ENCODE results near the gene HSD17B8. TPM values are rescaled to one million over a fixed set of nuclear protein-coding genes. Genes with fewer than 3 reads are reported as not detected.
"Not testable (repeated sequence)": the region's sequence is repeated elsewhere in the genome, so short reads cannot be mapped to it uniquely, and the experiment has no call there.

The HSD17B8 gene
- polyA plus RNA-seq, 3 donors, result 5.7 to 51.7 (median 14.4) TPM

DNA sequence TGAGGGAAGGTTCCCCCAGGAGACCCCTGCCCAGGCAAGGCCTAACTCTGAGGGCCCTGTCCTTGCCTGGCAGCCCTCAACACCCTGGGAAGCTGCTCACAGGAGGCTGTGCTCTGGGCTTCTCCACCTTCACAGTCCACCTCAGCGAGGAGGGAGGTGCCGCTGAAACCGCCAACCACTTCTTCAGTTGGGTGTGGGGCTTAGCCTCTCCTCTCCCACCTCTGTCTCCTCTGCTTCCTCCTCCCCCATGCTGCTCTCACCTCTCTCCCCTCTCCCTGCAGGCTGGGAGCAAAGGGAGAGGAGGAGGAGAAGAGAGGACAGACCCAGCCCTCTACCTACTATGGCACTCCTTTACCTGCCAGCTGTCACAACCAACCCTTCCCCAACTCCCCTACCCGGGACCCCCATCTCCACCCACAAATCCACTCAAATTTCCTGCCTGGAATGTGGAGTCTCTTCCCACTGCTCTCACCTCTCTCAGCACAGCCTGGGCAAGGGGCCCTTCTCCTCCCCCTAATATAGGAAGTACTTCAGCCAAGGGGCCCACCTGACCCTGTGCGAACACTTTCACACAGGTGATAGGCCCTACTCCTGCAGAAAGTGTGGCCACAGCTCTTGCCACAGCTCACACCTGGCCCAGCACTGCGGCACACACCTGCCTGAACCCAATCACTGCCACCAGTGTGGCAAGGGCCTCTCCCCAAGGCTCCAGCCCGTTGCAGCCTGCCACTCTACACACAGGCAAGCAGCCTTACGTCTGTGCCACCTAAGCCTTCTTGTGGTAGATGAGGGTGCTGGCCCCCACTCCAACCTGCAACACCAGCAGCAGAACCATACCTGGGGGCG is 11.0 kb downstream of the HSD17B8 start:
- 74 to 86% (median 78%) methylated on average over 9 of the region's 9 CpGs for WGBS, 3 donors
- no peak overlapping the region for H3K27ac ChIP-seq (ENCODE audit: low read depth, low read length)

DNA sequence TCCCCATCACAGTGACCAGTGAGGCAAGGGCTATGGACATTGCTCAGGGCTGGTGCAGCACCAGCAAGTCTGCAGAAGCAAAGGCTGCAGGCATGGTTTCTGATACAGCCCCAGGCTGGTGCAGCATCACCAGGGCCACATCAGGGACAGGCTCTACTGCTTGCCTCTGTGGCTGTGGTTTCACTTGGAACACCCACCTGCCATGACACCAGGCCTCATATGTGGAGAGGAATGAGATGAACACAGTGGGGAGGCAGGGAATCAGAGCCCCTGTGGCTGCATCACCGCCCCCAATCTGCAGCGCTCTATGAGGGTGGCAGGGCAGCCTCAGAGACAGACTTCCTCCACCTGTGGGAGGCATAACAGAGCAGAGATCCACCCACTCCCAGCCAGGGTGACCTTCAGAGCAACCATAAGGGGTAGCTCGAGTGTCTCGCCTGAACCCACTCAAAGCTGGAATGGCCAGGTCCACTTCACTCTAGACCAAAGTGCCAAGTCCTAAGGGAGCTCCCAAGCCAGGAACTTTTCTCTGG is 11.7 kb downstream of the HSD17B8 start:
- 93 to 97% (median 94%) methylated on average over 4 of the region's 4 CpGs for WGBS, 3 donors
- H3K27ac ChIP-seq (ENCODE audit: low read depth, low read length), result no peak overlapping the region

DNA sequence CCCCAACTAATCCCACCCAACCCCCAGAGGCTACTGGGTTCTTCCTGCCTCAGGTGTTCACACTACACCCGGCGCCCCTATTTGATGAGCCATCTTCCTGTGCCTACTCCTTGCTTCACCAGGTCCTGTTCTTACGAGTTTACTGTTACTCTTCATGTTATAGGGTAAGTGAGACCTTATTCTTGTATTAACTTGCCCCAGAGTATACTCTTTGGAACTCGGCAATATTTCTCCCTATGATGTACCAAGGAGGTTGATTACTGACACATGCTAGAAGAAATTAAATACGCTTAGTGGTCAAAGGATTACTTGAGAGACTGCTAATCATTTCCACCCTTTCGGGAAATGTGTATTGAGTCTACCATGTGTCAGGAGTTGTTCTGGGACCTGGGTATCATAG is 12.8 kb downstream of the HSD17B8 start:
- WGBS, 3 donors, result 80 to 91% (median 88%) methylated on average over 6 of the region's 6 CpGs
- no peak overlapping the region for H3K27ac ChIP-seq (ENCODE audit: low read depth, low read length)

DNA sequence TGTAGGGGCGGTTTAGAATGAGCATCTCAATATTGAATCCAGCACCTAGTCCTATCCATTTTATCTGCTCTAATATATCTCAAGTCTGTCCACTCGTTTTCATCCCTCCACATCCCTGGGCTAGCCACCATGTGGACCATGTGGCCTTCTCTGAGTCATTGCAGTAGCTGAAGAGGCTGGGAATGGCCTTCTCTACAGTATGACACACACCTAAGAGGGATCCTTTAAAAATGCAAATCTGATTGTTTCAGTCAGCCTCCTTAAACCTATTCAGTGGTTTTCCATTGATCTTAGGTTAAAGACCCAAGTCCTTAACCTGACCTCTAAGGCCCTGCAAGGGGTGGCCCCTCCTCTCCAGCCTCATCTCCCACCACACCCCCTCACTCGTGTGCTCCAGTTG is 13.2 kb downstream of the HSD17B8 start:
- H3K27ac ChIP-seq (ENCODE audit: low read depth, low read length), result no peak overlapping the region
- WGBS, 3 donors, result 62 to 68% (median 67%) methylated on average over 3 of the region's 3 CpGs

DNA sequence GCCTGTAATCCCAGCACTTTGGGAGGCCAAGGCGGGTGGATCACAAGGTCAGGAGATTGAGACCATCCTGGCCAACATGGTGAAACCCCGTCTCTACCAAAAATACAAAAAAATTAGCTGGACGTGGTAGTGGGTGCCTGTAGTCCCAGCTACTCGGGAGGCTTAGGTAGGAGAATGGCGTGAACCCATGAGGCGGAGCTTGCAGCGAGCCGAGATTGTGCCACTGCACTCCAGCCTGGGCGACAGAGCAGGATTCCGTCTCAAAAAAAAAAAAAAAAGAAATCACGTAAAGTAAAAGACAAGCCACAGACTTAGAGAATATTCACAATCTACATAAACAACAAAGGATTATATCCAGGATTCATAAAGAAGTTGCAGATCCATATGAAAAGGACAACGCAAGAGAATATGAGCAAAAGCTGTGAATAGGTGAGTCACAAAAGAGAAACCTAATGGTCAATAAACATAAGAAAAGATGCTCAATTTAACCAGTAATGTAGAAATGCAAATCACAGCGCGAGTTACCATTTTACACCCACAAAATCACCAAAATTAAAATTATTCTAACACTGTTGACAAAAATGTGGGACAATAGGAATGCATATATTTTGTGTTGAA is 22.2 kb downstream of the HSD17B8 start:
- 43 to 53% (median 48%) methylated on average over 12 to 14 of the region's 14 CpGs for WGBS, 3 donors
- H3K27ac ChIP-seq (ENCODE audit: low read depth, low read length), result not testable (repeated sequence)

DNA sequence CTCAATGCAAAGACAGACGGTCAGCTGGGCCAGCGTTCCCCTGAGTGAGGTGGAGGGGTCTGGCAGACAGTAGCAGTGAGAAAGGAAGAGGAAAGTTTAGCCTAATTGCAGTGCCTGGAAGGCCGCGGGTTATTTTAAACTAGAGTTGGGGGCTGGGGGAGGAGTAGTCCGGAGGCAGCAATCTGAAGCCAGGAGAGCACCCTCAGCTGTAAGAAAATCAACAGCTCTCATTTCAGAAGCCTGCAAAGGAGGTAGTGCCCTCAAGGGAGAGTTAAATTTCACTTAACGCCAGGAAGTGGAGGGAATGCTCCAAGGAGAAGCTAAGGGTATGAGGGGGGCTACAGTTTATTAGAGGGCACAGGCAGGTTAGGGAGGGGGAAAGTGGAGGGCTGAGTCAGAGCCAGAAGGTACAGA is 30.8 kb downstream of the HSD17B8 start:
- H3K27ac ChIP-seq (ENCODE audit: low read depth, low read length), result no peak overlapping the region
- 23 to 28% (median 25%) methylated on average over 6 of the region's 6 CpGs for WGBS, 3 donors

DNA sequence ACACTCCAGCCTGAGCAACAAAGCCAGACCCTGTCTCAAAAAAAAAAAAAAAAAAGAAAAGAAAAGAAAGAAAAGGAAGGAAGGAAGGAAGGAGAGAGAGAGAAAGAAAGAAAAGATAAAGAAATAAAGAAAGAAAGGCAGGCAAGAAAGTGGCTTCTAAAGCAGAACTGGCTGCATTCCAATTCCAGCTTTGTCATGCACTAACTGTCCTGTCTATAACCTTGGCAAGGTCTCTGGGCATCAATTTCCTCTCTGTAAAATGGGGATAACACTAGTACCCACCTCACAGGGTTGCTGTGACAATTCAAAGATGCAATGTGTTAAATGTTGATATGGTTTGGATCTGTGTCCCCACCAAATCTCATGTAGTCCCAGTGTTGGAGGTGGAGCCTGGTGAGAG is 31.9 kb downstream of the HSD17B8 start:
- H3K27ac ChIP-seq (ENCODE audit: low read depth, low read length), result no peak overlapping the region

DNA sequence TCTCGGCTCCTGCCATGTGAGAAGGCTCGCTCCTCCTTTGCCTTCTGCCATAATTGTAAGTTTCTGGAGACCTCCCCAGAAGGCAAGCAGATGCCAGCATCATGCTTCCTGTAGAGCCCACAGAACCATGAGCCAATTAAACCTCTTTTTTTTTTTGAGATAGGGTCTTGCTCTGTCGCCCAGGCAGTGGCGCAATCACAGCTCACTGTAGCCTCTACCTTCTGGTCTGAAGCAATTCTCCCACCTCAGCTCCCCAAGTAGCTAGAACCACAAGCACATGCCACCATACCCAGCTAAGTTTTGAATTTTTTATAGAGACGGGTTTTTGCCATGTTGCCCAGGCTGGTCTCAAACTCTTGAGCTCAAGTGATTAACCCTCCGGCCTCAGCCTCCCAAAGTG is 32.4 kb downstream of the HSD17B8 start:
- WGBS, 3 donors, result 87 to 89% (median 89%) methylated on average over 6 of the region's 6 CpGs

DNA sequence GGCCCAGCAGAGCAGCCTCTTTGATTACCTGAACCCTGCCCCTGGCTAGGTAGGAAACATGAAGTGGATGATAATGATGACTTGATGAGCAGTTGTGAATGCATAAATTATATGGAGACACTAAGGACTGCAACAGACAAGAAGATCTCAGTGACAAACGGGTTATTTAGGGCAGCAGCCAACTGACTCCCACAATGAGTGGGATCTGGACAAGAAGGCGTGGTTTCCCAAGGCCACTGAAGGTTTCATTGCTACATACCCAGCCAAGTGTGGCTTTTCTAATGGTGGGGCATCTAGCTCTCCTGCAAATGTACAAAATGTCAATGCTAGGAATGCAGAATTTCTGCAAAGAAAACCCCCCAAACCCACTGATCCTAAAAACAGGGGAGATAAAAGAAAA is 33.3 kb downstream of the HSD17B8 start:
- WGBS, 3 donors, result 40 to 62% (median 60%) methylated on average over 2 of the region's 2 CpGs
- H3K27ac ChIP-seq (ENCODE audit: low read depth, low read length), result no peak overlapping the region

More for the DNA sequence above, 32.4 kb downstream of the HSD17B8 start:
- no peak overlapping the region for H3K27ac ChIP-seq (ENCODE audit: low read depth, low read length)

DNA sequence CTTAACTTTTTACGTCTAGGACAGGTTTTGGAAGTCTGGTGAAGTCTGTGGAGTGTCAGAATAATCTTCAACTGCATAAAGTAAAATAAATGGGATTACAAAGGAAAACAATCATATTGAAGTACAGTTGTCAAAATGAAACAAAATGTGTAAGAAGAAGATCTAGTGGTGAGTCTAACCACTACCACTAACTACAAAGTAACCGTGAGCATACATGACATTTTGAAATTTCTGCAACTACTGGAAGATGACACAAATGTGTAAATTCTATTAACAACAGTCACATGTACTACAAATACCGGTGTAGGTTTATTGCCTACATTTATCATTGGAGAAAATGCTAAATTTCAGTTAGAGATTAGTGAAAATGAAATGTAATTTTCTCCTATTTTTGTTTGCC is 37.5 kb downstream of the HSD17B8 start:
- H3K27ac ChIP-seq (ENCODE audit: low read depth, low read length), result no peak overlapping the region
- 43 to 67% (median 51%) methylated on average over 3 of the region's 3 CpGs for WGBS, 3 donors

DNA sequence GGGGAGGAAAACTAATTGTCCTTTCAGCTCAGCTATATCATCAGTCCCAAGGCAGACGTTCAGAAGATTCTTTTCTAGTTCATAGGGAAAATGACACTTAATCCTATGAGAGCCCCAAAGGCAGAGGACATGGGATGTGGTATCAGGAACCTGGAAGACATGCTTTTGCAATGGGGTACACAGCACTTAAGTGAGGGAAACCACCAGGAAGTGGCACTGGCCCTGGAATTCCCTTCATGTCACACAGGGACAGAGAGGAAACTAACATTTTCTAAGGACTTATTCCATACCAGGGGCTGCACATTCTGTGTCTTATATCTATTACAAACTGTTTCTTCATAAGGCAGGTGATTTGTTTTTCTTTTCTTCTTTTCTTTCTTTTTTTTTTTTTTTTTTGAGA is 39.0 kb downstream of the HSD17B8 start:
- no peak overlapping the region for H3K27ac ChIP-seq (ENCODE audit: low read depth, low read length)
- WGBS, 3 donors, result 37 to 45% (median 41%) methylated on average over 1 of the region's 1 CpG

DNA sequence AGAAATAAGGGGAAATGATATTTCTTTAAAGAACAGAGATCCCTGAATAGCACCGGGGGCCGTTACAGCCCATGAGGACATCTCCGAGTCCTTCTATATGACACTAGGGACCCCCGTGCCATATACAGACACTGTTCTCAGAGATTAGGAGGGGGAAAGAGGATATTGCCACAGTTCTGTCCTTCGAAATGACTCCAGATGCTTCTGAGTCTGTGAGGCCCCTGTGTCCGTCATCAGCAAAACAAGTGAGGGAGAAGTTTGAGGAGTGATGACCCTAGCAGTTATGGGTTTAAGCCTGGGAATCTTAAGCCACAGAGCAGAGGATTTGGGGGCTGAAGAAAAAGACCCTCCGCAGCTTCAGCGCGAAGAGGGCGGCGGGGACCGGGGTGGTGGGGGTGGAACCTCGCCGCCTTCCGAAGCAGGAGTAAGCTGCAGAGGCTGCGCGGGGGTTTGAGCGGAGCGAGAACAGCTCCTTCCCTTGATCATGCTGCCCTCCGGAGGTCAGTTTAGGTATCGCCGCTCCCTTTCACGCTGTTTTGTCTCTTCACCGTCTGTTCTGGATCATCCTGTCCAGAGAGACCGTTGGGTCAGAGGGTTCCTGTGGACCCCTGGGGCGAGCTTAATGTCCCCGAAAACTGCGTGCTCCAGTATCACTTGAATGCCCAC is 43.7 kb downstream of the HSD17B8 start:
- H3K27ac ChIP-seq (ENCODE audit: low read depth, low read length), result peak overlapping the region; percentile 44
- WGBS, 3 donors, result 2 to 4% (median 3%) methylated on average over 28 of the region's 28 CpGs

DNA sequence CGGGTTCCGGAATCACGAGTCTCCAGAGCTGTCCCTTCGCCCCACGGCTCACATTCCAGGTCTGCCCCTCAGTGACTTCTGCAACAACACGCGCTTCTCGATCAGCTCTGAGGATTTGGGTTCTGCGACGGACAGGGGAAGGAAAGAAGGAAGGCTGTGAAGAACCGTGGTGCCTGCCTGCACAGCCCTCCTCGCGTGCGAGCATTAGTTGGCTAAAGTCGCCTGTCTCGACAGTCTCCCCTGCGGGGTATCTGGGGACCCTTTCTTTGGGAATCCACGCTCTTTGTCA is 44.1 kb downstream of the HSD17B8 start:
- H3K27ac ChIP-seq (ENCODE audit: low read depth, low read length), result peak overlapping the region; percentile 44
- 0% methylated on average over 17 to 18 of the region's 18 CpGs for WGBS, 3 donors

DNA sequence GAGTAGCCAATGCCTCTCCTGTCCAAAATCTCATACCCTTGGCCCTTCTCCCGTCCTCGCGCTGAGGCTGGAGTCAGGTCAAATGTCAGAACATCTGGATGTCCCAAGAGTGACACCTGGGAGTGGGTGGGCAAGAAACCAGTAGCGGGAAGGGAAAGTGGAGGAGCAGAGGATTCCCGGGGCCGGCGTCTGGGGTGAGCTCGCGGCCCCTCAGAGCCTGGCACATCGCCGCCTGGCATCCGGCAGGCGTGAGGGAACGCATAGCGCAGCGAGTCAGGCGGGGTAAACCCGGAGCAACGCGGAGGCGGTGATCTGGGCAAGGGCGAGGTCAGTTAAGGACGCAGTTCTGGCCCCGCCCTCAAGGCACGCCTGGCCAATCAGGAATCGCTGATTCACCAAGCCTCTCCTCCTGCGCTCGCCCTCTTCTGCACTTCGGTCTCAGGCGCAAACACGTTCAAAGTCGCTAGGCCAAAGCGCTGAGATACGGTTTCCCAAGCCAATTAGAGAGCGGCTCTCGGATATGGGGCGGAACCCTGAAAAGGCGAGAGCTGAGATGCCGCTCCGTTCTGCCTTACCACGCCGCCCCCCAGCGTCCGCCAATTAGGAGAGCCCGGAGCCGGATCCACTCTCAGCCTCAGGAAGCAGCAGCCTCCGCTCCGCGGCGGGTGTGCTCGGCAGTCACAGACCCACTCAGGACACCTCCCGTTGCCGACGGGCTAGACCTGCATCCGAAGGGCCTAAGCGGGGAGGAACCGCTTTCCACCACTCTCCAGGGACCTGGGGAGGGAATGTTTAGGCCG is 44.7 kb downstream of the HSD17B8 start:
- H3K27ac ChIP-seq (ENCODE audit: low read depth, low read length), result peak overlapping the region; percentile 44
- 0% methylated on average over 58 of the region's 58 CpGs for WGBS, 3 donors

DNA sequence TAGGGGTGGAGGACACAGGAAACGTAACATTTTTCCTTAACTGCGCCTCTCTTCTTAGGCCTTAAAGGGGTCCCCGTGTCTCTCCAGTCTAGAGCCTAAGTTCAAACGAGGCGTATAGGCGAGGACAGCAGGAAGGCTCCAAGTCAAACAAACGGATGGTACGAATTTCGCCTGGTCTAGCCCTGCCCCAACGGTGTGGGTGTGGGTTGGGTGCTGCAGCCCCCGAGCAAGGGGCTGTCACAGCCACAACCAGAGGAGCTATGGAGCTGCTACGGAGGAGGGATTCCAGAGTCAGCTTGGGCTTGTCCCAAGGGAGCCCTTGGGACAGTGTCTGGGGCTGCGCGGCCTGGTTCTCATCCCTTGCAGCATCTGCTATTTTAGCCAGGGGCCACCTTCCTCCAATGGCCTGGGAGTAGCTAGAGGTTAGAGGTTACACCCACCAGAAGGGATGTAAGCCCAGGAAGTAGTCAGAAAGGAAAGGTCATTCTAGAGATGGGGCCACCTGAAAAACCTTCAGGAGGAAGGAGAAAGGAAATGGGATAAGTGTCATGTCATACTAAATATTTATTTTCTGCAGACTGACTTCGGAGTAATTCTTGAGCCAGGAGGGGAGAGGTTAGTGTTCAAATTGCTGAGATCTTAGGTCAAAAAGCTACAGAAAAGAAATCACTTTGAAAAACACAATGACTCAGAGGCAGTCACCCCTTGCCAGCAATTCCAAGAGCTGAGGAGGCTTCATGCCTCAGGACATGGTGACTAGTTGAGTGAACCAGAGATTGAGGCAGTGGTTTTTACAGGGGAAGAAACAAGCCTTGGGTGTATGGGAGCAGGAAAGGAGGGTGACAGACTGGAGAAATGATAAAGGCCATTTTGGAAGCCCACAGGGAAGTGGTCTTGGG is 45.5 kb downstream of the HSD17B8 start:
- 11 to 17% (median 17%) methylated on average over 15 of the region's 15 CpGs for WGBS, 3 donors
- peak overlapping the region; percentile 85 for H3K27ac ChIP-seq (ENCODE audit: low read depth, low read length)

DNA sequence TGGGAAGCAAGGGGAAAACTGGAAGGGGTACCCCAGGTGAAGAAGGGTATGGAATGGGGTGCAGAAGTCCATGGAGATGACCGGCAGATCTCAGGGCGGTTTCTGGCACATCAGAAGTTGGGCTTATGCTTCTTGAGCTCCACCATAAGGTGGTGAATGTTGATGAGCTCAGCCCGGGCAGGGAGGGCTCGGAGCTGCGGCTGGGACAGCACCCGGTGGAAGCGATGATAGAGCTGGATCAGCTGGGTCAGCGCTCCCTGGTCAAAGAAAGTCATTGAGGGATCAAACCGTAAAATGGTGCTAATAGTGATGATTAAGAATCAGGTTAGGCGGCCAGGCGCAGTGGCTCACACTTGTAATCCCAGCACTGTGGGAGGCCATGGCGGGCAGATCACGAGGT is 46.3 kb downstream of the HSD17B8 start:
- WGBS, 3 donors, result 93 to 97% (median 95%) methylated on average over 13 of the region's 13 CpGs
- H3K27ac ChIP-seq (ENCODE audit: low read depth, low read length), result no peak overlapping the region

DNA sequence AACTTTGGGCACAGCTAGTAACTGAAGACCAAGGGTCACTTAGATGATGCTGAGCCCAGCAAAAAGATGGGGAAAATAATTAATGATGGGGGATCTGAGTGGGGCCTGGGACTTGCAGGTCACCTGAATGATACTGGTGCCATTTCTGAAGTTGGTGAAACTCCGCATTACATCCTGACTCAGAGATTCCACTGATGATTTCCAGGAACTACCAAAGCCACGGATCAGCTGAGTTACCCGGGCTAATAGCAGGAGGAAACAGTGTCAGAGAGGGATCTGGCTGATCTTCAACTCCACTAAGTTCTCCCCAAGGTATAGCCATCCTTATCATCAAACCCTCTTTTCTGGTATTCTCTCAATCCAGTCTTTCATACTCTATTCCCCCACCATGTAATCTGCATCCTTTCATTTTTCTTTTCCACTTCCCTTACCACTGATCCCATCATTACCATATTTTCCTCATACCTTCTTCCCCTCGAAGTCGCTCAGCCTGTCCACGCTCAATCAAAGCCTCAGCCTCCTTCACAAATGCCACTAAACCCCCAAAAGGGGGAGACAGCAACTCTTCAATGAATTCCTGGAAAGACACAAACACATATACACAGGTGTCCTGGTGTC is 47.0 kb downstream of the HSD17B8 start:
- H3K27ac ChIP-seq (ENCODE audit: low read depth, low read length), result no peak overlapping the region
- WGBS, 3 donors, result 73 to 82% (median 78%) methylated on average over 6 of the region's 6 CpGs

All from adipose tissue (tissue), 3 donors.